HepG2 (cell line): Measurements from ENCODE around the gene ARHGEF10L. TPM values are rescaled to one million over a fixed set of nuclear protein-coding genes. Genes with fewer than 3 reads are reported as not detected.

Source experiments
- ATAC-seq: fragments of 200-7000 bp; cut with Tn5 transposase; 3 replicates; pipeline ENCODE4 v1.9.1; 2020; ENCODE audit warnings: mild to moderate bottlenecking, moderate library complexity
- BruUV-seq: library from RNA; stranded (reverse); fragments of 400-500 nt; replicated peaks from 2 replicates; lab custom pipeline; 2021; lab: Mats Ljungman, UMichigan
- CTCF ChIA-PET: fragments of 300-600 bp; formaldehyde crosslinking; extraction: SDS; loops from one replicate; lab custom pipeline; 2021; ENCODE audit warnings: low total read pairs, inconsistent platforms, low intra/inter-chr PET ratio; lab: Yijun Ruan, JAX
- POLR2A ChIA-PET: fragments of 350-600 bp; sonication (Branson Sonifier 250); formaldehyde crosslinking; loops from one replicate; lab custom pipeline; 2020; ENCODE audit warnings: antibody characterized with exemption, inconsistent platforms; lab: Yijun Ruan, JAX
- DNase-seq: peaks from one replicate; pipeline ENCODE4 v3.0.0-alpha.2; 2015; ENCODE audit warnings: low spot score
- FAIRE-seq: peaks from 3 replicates; lab custom pipeline; 2011; peaks lifted over from hg19 to GRCh38; lab: Jason Lieb, UNC
- H2AFZ ChIP-seq: one replicate; pipeline ENCODE4 v1.6.1; 2011; ENCODE audit warnings: low read length, inconsistent platforms
- H3K27ac ChIP-seq: fragments of 300-600 bp; 3 replicates; pipeline ENCODE4 v1.8.0; 2011; ENCODE audit warnings: mixed run types, mild to moderate bottlenecking, mixed read lengths, low read length, inconsistent platforms; ENCODE audit not compliant: insufficient read depth; ENCODE audit errors: extremely low read length
- H3K27me3 ChIP-seq, 2 experiments: fragments of 200-600 bp in 1 of 2; 2 replicates in 1 of 2; 3 replicates in 1 of 2; pipeline versions ENCODE4 v1.6.0 to v1.8.0; 2011; ENCODE audit warnings: low read length in 2 of 2, mild to moderate bottlenecking in 2 of 2, moderate library complexity in 2 of 2, inconsistent platforms in 1 of 2; ENCODE audit not compliant: insufficient read depth in 2 of 2, control insufficient read depth in 1 of 2
- H3K36me3 ChIP-seq, 2 experiments: fragments of 200-600 bp in 1 of 2; replicated peaks in 1 of 2; 2 replicates in 1 of 2; 3 replicates in 1 of 2; pipeline versions ENCODE4 v1.5.1 to v1.8.0; 2011; ENCODE audit warnings: low read length in 2 of 2, inconsistent platforms in 1 of 2; ENCODE audit not compliant: insufficient read depth in 2 of 2, control insufficient read depth in 1 of 2
- H3K4me1 ChIP-seq: 2 replicates; pipeline ENCODE4 v1.5.1; 2012; ENCODE audit warnings: low read length, inconsistent platforms; ENCODE audit not compliant: insufficient read depth
- H3K4me2 ChIP-seq: 2 replicates; pipeline ENCODE4 v1.6.0; 2011; ENCODE audit warnings: low read depth, low read length, inconsistent platforms
- H3K4me3 ChIP-seq, 3 experiments: fragments of 200-600 bp in 1 of 3; sonication (generic), shearing (Covaris generic) in 1 of 3; replicated peaks in 1 of 3; 2 replicates each; pipeline ENCODE4 v1.5.1; 2011 to 2016; ENCODE audit warnings: low read length in 3 of 3, inconsistent platforms in 2 of 3, low read depth in 2 of 3, mild to moderate bottlenecking in 2 of 3, control low read depth in 1 of 3, mixed read lengths in 1 of 3; ENCODE audit not compliant: insufficient read depth in 1 of 3
- H3K79me2 ChIP-seq: one replicate; pipeline ENCODE4 v1.6.1; 2011; ENCODE audit warnings: low read length, inconsistent platforms; ENCODE audit not compliant: insufficient read depth
- H3K9ac ChIP-seq: 2 replicates; pipeline ENCODE4 v1.6.0; 2011; ENCODE audit warnings: mild to moderate bottlenecking, low read depth, low read length, inconsistent platforms; ENCODE audit not compliant: insufficient read depth
- H3K9me3 ChIP-seq: 2 replicates; pipeline ENCODE4 v1.5.1; 2012; ENCODE audit warnings: mild to moderate bottlenecking, low read length
- H4K20me1 ChIP-seq: 2 replicates; pipeline ENCODE4 v1.6.0; 2011; ENCODE audit warnings: inconsistent platforms, mild to moderate bottlenecking, low read length, moderate library complexity; ENCODE audit not compliant: insufficient read depth
- ETS1 ChIP-seq: sonication (generic); formaldehyde crosslinking; IDR thresholded peaks from 2 replicates; pipeline ENCODE4 v1.4.0; 2020; ENCODE audit warnings: missing genetic modification reagents
- GLMP ChIP-seq: sonication (generic); formaldehyde crosslinking; IDR thresholded peaks from 2 replicates; pipeline ENCODE4 v1.9.0; 2021; ENCODE audit warnings: missing genetic modification reagents, mild to moderate bottlenecking, borderline replicate concordance
- MAFK ChIP-seq, 2 experiments: IDR thresholded peaks in 1 of 2; conservative IDR thresholded peaks in 1 of 2; 2 replicates each; pipeline ENCODE4 v1.6.1; 2011; ENCODE audit warnings: improper control_type of control experiment in 2 of 2, low read length in 2 of 2
- MATR3 ChIP-seq: sonication (generic); formaldehyde crosslinking; IDR thresholded peaks from 2 replicates; pipeline ENCODE4 v1.4.0; 2020; ENCODE audit warnings: missing genetic modification reagents
- TOE1 ChIP-seq: sonication (generic); formaldehyde crosslinking; IDR thresholded peaks from 2 replicates; pipeline ENCODE4 v1.4.0; 2020; ENCODE audit warnings: mild to moderate bottlenecking, missing genetic modification reagents
- ZNF142 ChIP-seq: sonication (generic); formaldehyde crosslinking; IDR thresholded peaks from 2 replicates; pipeline ENCODE4 v1.4.0; 2020; ENCODE audit warnings: missing genetic modification reagents
- ZNF326 ChIP-seq: sonication (generic); formaldehyde crosslinking; IDR thresholded peaks from 2 replicates; pipeline ENCODE4 v1.4.0; 2020; ENCODE audit warnings: missing genetic modification reagents, borderline replicate concordance
- ZNF446 ChIP-seq: sonication (generic); formaldehyde crosslinking; IDR thresholded peaks from 2 replicates; pipeline ENCODE4 v1.5.0; 2020; ENCODE audit warnings: mild to moderate bottlenecking, missing genetic modification reagents
- ZNF670 ChIP-seq: sonication (generic); formaldehyde crosslinking; IDR thresholded peaks from 2 replicates; pipeline ENCODE4 v1.8.0; 2022; ENCODE audit warnings: mild to moderate bottlenecking, missing genetic modification reagents, borderline replicate concordance
- ZZZ3 ChIP-seq: sonication (generic); formaldehyde crosslinking; IDR thresholded peaks from 2 replicates; pipeline ENCODE4 v1.4.0; 2020; ENCODE audit warnings: missing genetic modification reagents, mild to moderate bottlenecking, borderline replicate concordance
- WGBS: methylation state at CpG from one replicate; pipeline ENCODE4 v1.1.6; 2017; ENCODE audit warnings: low lambda C conversion rate; 5-methylcytosine and 5-hydroxymethylcytosine counted together
- in situ Hi-C: cut with HindIII; loops from 2 replicates; pipeline ENCODE4 v1.10.0; 2017; ENCODE audit warnings: low pct_unique_long_range_greater_than_20kb; ENCODE audit not compliant: extremely low pct_ligation_motif_present
- intact Hi-C: fragments of 100-400 bp; cut with micrococcal nuclease; formaldehyde crosslinking; loops from one replicate; pipeline ENCODE4 v1.10.0; 2022; ENCODE audit not compliant: unreplicated experiment
- polyA plus RNA-seq, 8 experiments: library from polyadenylated mRNA; depleted of rRNA in 3 of 8; stranded (reverse) in 7 of 8; unstranded in 1 of 8; fragments of >200 nt; fragmentation: Illumina TruSeq in 4 of 8; extraction: Trizol in 4 of 8; gene quantifications; 2 replicates each; pipeline versions ENCODE4 v1.2.1 to v1.2.3, GENCODE V29; 2011 to 2016; ENCODE audit warnings: low read depth in 4 of 8, missing spikeins in 1 of 8, mixed read lengths in 1 of 8; ENCODE audit not compliant: insufficient read depth in 1 of 8
- total RNA-seq, 5 experiments: library from RNA; depleted of rRNA; stranded (reverse); fragments of >200 nt; fragmentation: Illumina TruSeq; extraction: Trizol; gene quantifications; 2 replicates each; pipeline ENCODE4 v1.2.3, GENCODE V29; 2016; ENCODE audit warnings: low read depth in 1 of 5
- TF ChIP-seq, protein P1 (sequence below): sonication (generic); formaldehyde crosslinking; IDR thresholded peaks from 2 replicates; pipeline ENCODE4 v1.8.0; 2022; ENCODE audit warnings: missing genetic modification reagents, low read depth, mild to moderate bottlenecking, borderline replicate concordance
- TF ChIP-seq, protein P2 (sequence below): sonication (generic); formaldehyde crosslinking; IDR thresholded peaks from 2 replicates; pipeline ENCODE4 v1.4.0; 2020; ENCODE audit warnings: missing genetic modification reagents

Gene ARHGEF10L
- total and polyA plus RNA-seq, 2 of the 13 experiments (the other 11 are each of a cell fraction or from before 2014, with no cell fraction given): 46.5 to 78.3 TPM

DNA sequence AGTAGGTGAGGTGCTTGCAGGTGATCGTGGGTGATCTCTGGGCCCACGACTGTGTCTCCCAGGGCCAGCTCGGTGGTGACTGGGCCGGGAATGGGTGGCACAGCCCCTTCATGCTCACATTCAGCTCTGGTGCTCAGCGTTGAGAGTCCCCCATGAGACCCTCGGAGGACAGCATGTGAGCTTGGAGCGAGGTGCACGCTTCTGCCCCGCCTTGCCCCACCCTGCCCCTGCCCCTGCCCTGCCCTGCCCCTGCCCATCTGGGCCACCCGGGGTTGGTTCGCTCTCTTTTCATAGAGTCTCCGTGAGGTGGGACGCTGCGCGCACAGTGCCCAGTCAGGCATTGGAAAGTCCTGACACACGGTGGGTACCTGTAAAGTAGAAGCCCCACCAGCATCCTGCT, 140.4 kb downstream of the ARHGEF10L start (continued):
- TF ChIP-seq ZNF142 (CRISPR knock-in tag) (no peak), ETS1 (no peak), MATR3 (no peak)

DNA sequence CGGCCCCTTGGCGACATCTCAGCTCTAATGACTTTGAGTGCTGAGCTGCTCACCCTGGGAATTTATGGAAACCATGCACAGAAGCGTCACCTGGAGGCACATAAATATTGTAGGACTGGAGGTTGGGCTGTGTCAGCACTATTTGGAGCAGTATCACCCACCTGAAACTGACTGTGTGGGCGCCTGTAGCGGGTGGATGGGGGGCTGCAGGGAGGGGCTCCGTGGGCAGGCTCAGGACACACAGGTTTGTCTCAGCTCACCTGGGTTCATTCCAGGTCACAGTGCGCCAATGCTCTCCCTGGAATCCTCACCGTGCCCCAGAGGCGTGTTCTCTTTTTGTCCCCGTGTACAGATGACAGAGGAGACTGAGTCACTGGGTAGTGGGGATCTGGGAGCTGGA, 140.8 kb downstream of the ARHGEF10L start:
- H3K27ac ChIP-seq: no peak overlapping the region
- no peaks in the 10 kb centered on the region for H3K9me3 ChIP-seq
- FAIRE-seq (no peak), DNase-seq (no peak), ATAC-seq (no peak)
- TF ChIP-seq ZNF326 (CRISPR knock-in tag) (no peak), MAFK (conservative IDR thresholded peaks at IDR 0.05 in 1 of 2, IDR thresholded peaks at IDR 0.05 in 1 of 2; ENCODE audit: low read length in 2 of 2) (peak; percentile 35 to 75; a peak in 2 of 4 replicates), TOE1 (no peak), ZNF446 (no peak), ZZZ3 (CRISPR knock-in tag) (no peak), ZNF670 (CRISPR knock-in tag) (no peak), GLMP (no peak)
- TF ChIP-seq, protein P1, sequence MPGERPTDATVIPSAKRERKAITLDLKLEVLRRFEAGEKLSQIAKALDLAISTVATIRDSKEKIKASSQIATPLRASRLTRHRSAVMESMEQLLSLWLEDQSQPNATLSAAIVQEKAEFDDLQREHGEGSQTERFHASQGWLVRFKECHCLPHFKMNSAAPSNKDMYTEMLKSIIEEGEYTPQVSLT (CRISPR knock-in tag): no peak
- TF ChIP-seq, protein P2, sequence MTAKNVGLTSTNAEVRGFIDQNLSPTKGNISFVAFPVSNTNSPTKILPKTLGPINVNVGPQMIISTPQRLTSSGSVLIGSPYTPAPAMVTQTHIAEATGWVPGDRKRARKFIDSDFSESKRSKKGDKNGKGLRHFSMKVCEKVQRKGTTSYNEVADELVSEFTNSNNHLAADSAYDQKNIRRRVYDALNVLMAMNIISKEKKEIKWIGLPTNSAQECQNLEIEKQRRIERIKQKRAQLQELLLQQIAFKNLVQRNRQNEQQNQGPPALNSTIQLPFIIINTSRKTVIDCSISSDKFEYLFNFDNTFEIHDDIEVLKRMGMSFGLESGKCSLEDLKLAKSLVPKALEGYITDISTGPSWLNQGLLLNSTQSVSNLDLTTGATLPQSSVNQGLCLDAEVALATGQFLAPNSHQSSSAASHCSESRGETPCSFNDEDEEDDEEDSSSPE (CRISPR knock-in tag): no peak
- CTCF ChIA-PET: no interaction called here
- H3K27me3 ChIP-seq: no peaks in the 10 kb centered on the region
- no TSS peak for BruUV-seq
- H3K4me3 ChIP-seq: no peak overlapping the region
- WGBS: 98% methylated on average over 7 of the region's 10 CpGs
- H3K4me1 ChIP-seq: no peaks in the 10 kb centered on the region
- H2AFZ ChIP-seq: no peak overlapping the region
- intact Hi-C loops: no loop called here
- POLR2A ChIA-PET: no interaction called here
- in situ Hi-C loops: no loop called here
- H3K9ac ChIP-seq: no peak overlapping the region
- H4K20me1 ChIP-seq: peaks cover 52% of the 10 kb centered on the region
- H3K4me2 ChIP-seq: no peak overlapping the region
- H3K79me2 ChIP-seq: no peaks in the 10 kb centered on the region
- H3K36me3 ChIP-seq: peaks cover 32 to 89% of the 10 kb centered on the region in 2 experiments
